Right ventricle myocardium superior (tissue), 1 donor: ENCODE results near the gene WHRN. TPM values are rescaled to one million over a fixed set of nuclear protein-coding genes. Genes with fewer than 3 reads are reported as not detected.

Experiments used
- ATAC-seq: fragments of 200-7000 bp; cut with Tn5 transposase; one replicate; pipeline ENCODE4 v1.9.1; 2020; ENCODE audit warnings: mild to moderate bottlenecking; ENCODE audit not compliant: poor library complexity
- DNase-seq: peaks from one replicate; pipeline ENCODE4 v3.0.0-alpha.2; 2020
- intact Hi-C: fragments of 100-400 bp; cut with DNase I; formaldehyde crosslinking; loops from one replicate; pipeline ENCODE4 v1.11.2; 2022
- total RNA-seq: library from RNA; stranded (reverse); fragmentation: NEBNext Ultra II Directional; extraction: Animal tissue kit (Norgen Biotek cat#: 25700); gene quantifications from one replicate; pipeline ENCODE4 v1.2.1, GENCODE V29; 2021
- donor health status: DM: no; HTN: yes; CAD: no; lungs with severe emphysema.

The WHRN gene
- total RNA-seq, 1 donor from 2014 or later, result 0.56 TPM

DNA sequence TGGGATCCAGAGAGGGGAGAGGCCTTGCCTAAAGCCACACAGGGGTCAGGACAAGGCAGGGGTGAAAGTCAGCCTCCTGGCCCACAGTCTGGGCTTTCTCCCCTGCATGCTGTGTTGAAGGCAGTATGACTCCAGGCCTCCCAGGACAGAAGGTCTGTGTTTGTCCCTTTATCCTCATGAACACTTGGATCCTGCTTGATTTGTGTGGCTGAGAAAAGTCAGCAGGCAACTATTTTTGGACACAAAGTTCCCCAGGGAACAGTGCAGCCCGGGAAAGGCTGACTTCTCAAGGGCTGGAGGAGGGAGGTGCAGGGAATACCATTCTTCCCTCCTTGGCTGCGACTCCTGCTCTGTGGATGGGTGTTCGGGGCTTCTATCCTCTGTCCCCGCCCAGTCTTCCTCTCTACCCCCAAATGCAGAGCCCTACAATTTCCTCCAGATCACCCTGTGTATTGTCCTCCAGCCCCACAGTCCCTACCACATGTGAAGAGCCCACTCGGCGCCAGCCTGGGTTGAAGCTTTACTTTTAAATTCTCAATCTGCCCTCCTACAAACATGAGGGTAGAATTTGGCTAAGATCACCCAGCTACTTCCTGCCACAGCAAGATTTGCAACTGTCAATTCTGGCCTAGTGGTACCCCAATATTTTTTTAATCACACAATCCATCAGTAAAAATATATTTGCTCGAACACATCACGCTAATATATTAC is 121.6 kb downstream of the WHRN start:
- intact Hi-C loops, result no loop called here
- DNase-seq (peak; percentile 56), ATAC-seq (peak; percentile 43)

- DNase-seq (peak; percentile 60), ATAC-seq (no peak)
- intact Hi-C loops, result no loop called here
Observed at GRCh38 chr9:114382699-114383520, 122.4 kb downstream of the WHRN start.

DNA sequence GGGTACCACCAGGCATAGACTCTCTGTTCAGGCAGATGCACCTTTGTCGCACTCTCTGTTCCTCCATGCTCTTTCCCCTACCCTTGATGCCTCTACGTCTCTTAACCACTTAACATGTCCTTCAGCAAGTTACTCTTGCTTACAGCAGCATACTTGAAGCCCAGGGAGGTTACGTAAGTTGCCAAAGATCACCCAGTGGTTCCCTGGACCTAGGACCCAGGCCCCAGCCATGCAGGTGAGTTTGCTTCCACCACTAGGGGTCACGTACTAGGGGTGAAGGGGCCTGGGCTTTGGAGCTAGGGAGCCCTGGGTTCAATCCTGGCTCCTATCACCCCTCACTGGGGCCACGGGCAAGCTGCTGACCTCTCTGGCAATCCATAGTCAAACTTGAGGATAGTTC is 126.4 kb downstream of the WHRN start:
- no peak for DNase-seq
- no peak for ATAC-seq
- intact Hi-C loops, result no loop called here

- ATAC-seq, result no peak
- intact Hi-C loops, result no loop called here
- no peak for DNase-seq
Observed at GRCh38 chr9:114378016-114378415, 127.3 kb downstream of the WHRN start.

- intact Hi-C loops, result no loop called here
- no peak for DNase-seq
- ATAC-seq, result no peak
Observed at GRCh38 chr9:114376586-114377445, 128.5 kb downstream of the WHRN start.

- ATAC-seq (no peak), DNase-seq (no peak)
- intact Hi-C loops, result no loop called here
Observed at GRCh38 chr9:114375386-114376175, 129.7 kb downstream of the WHRN start.

DNA sequence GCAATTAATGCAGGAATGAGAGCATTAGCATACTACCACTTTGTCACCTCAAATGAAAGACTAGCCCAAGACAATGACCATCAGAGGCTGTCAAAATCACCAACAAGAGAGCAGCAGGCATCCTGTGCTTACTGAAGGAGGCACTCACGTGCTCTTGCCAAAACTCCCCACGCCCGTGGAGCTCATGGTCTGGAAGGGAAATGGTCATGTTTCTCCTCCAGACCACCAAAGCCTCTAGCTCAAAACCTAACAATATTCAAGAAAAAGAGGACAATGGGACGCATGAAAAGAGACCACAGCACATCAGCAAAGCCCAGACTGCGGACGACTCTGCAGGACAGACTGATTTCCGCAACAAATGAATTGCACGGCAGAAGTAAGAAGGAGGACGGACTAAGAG is 130.3 kb downstream of the WHRN start:
- intact Hi-C loops, result no loop called here
- DNase-seq (no peak), ATAC-seq (no peak)

- DNase-seq (no peak), ATAC-seq (no peak)
- intact Hi-C loops, result no loop called here
Observed at GRCh38 chr9:114373960-114374730, 131.1 kb downstream of the WHRN start.

GRCh38 chr9:114372921-114373448 is 132.3 kb downstream of the WHRN start:
- ATAC-seq, result peak; percentile 66
- intact Hi-C loops, result no loop called here
- peak; percentile 82 for DNase-seq

DNA sequence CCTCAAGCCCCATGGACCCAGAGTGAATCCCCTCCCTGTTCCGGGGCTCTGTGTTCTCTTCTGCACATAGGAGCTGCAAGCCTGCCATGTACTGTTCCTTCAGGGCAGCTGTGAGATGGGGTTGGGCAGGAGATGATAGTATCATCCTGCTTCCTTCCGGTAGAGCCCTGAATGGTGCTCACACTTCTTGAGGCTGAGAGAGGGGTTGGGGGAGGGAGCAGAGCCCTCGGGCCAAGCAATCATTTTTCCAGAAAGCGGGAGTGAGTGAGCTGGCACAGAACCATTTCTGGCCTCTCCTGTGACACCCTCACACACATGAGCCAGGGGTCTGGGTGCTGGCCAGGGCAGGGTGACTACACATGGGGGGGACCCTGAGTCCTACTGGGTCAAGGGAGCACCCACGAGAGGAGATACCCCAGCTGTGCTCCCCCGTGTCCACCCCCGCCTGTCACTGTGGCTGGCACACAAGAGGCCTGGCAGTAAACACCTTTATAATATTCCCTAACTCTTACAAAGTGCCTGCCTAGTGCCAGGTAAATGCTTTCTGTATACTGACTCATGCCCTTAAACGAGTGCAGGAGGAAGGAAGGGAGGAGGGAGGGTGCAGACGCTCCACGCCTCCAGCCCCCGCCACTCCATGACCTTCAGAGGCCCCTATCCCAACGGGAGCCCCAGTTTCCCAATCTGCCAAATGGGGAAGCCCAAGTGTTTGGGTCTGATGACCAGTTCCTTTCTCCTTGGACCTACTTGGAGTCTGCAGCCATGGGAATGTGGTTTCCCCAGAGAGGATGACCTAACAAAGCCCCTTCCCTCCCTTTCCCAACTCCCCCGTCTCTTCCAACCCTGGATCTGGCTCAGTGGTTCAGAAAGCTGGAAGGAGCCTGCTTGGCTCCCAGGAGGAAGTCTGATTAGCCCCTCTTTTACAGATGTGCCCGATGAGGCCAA is 133.0 kb downstream of the WHRN start:
- intact Hi-C loops, result no loop called here
- no peak for DNase-seq
- ATAC-seq, result peak; percentile 46

DNA sequence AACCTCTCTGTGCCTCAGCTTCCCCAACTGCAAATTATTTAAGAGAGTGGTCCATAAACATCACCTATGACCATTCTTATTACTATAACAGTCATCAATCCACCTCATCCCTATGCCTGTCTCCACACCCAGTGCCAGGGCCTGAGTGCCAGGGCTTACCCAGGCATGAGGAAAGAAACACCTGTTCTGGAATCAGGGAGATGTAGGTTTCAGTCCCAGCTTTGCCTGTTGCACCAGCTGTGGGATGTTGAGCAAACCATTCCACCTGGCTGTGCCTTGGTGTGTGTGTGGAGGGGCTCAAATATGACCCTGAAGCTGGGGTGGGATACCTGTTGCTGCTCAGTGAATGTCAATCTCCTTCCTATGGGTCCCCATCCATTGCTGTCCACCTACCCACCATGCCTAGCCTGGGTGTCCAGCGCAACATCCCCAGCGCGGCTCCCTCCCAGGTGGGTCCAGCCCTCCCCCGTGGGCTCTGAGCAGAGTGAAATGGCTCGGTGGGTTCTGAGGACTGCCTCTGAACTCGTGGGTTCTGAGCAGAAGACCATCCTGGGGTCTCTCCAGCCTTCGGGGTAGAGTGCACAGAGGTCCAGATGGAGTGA is 133.8 kb downstream of the WHRN start:
- intact Hi-C loops, result no loop called here
- no peak for ATAC-seq
- DNase-seq, result no peak

DNA sequence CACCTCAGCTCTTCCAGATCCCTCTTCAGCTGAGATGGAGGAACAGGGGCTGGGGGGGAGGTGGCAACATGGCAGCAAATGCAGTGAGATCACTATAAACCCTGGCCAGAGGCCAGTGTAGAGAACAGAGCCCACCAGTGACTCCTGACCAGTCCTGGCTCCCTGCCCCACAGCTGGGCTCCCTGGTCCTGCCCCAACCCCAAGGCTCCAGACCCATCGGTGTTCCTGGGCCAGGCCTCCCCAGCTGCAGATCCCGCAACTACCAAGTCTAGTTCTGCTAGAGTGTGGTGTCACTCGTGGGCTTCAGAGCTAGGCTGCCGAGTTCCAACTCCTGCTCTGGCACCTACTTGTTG is 134.3 kb downstream of the WHRN start:
- DNase-seq, result no peak
- ATAC-seq, result no peak
- intact Hi-C loops, result no loop called here

DNA sequence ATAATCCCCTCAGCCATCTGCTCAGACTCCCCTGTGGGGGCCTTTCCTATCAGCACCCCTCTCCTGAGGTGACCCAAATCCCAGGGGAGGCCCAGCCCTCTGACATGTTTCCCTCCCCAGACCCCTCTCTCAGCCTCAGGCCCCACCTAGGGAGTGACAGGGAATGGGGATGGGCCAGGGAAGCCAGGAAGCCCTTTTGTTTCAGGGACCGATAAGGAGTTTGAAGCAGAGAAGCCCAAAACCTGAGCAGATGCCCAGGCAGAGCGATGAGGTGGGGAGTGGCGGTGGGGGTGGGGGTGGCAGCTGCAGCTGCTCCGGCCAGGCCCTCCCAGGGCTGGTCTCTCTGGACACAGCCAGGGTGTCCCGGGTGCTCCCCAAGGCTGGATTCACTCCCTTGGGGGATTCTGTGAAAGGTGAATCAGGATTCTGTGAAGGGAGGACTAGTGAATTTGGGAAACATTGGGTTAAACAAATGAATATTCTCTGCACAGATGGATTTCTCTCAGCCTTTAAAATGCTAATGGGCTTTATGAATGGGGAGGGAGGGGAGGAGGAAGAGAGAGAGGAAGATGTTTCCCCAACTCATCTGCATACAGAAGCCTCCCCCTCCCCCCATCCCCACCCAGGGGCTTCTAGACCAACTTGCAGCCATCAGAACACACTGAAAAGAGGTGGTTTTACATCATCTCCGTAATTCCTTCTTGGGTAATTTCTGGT is 134.9 kb downstream of the WHRN start:
- DNase-seq (no peak), ATAC-seq (no peak)
- intact Hi-C loops, result no loop called here

- ATAC-seq (no peak), DNase-seq (no peak)
- intact Hi-C loops, result no loop called here
Observed at GRCh38 chr9:114369216-114370130, 135.8 kb downstream of the WHRN start.
